Measurements from ENCODE around the gene STXBP3. TPM values are rescaled to one million over a fixed set of nuclear protein-coding genes. Genes with fewer than 3 reads are reported as not detected.

STXBP3 gene
- polyA plus RNA-seq, 3 donors, result 32.3 to 56.2 (median 48.3) TPM

DNA sequence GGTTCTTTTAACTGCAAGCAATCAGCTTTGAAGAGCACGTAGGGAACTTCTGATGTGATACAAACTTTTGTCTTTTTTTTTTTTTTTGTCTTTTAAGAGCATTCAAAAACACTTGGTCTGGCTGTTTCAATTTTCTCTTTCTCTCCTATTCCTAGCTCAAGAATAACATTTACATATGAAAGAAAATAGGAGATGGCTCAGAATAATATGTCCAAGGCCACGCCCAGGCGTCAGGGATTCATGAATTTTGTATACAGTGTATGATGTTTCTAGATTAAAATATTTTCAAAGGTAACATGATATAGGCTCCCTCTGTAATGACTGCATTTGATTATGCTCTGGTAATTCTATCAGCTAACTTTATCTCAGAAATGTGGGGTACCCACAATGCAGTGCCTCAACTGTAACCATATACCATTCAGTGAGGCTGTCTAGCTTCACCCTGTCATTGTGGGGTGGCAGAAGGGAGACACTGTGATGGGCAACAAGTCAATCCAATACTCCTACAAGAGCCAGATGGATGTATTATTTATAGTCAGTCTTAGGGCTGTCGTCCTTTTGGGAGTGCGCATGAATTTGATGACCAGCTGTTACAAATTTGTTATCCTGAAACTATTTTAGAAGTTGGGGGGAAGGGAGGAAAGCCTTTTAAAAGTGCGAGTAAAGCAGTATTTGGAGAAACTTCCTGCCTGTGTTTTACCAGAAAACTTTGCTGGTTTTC lies 111.9 kb downstream of the STXBP3 start:
- TF ChIP-seq, protein P1, sequence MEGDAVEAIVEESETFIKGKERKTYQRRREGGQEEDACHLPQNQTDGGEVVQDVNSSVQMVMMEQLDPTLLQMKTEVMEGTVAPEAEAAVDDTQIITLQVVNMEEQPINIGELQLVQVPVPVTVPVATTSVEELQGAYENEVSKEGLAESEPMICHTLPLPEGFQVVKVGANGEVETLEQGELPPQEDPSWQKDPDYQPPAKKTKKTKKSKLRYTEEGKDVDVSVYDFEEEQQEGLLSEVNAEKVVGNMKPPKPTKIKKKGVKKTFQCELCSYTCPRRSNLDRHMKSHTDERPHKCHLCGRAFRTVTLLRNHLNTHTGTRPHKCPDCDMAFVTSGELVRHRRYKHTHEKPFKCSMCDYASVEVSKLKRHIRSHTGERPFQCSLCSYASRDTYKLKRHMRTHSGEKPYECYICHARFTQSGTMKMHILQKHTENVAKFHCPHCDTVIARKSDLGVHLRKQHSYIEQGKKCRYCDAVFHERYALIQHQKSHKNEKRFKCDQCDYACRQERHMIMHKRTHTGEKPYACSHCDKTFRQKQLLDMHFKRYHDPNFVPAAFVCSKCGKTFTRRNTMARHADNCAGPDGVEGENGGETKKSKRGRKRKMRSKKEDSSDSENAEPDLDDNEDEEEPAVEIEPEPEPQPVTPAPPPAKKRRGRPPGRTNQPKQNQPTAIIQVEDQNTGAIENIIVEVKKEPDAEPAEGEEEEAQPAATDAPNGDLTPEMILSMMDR (IDR thresholded peaks at IDR 0.05), result no peak
- H3K27me3 ChIP-seq (ENCODE audit: control insufficient read depth in 2 of 2, insufficient read depth in 2 of 2, low read length in 2 of 2), result no peaks in the 10 kb centered on the region
- H3K4me1 Mint-ChIP-seq, result peaks cover 17% of the 10 kb centered on the region
- no peak overlapping the region for H3K27ac ChIP-seq (ENCODE audit: low read depth in 1 of 2, low read length in 2 of 2)
- no peaks in the 10 kb centered on the region for H3K9me3 Mint-ChIP-seq
- no peaks in the 10 kb centered on the region for H3K9me3 ChIP-seq (replicated peaks in 1 of 2; ENCODE audit: control insufficient read depth in 1 of 2, insufficient read depth in 1 of 2, low read length in 2 of 2)
- no peak overlapping the region for H3K4me3 ChIP-seq (replicated peaks in 1 of 3; ENCODE audit: low read depth in 2 of 3, low read length in 3 of 3)
- no peak overlapping the region for H3K4me3 Mint-ChIP-seq
- H3K4me1 ChIP-seq (ENCODE audit: control insufficient read depth in 1 of 2, insufficient read depth in 2 of 2, low read length in 2 of 2), result peaks cover 2 to 3% of the 10 kb centered on the region in 2 donors
- intact Hi-C loops (cut with micrococcal nuclease), result no loop called here
- no peak overlapping the region for H2AFZ ChIP-seq (ENCODE audit: insufficient read depth, low read depth, low read length, poor library complexity, severe bottlenecking)
- no peak for DNase-seq
- no peaks in the 10 kb centered on the region for H3K36me3 Mint-ChIP-seq
- peaks cover 0 to 2% (median 0%) of the 10 kb centered on the region in 3 donors for H3K27me3 Mint-ChIP-seq (ENCODE audit: low read depth in 3 of 3)
- H3K36me3 ChIP-seq (replicated peaks in 1 of 2; ENCODE audit: control insufficient read depth in 1 of 2, insufficient read depth in 2 of 2, low read length in 2 of 2), result no peaks in the 10 kb centered on the region
- H3K4me2 ChIP-seq (replicated peaks; ENCODE audit: extremely low read depth, low read length, poor library complexity, severe bottlenecking), result no peak overlapping the region
- no peak overlapping the region for H3K27ac Mint-ChIP-seq
- 100% methylated on average over 2 of the region's 6 CpGs for WGBS (ENCODE audit: insufficient coverage)
- H4K20me1 ChIP-seq (ENCODE audit: insufficient read depth, low read length), result no peaks in the 10 kb centered on the region
- no peaks in the 10 kb centered on the region for H3K79me2 ChIP-seq (ENCODE audit: insufficient read depth, low read length)
- no peak overlapping the region for H3K9ac ChIP-seq (ENCODE audit: insufficient read depth, low read length, poor library complexity, severe bottlenecking)

Other genes with a start within 250 kb of the STXBP3 start
- 1 to 10 TPM; 1.4 to 8.4 (median 4.3) TPM for gene EEIG2, start 186.6 kb upstream of the STXBP3 start, polyA plus RNA-seq
- 10 to 100 TPM; 10.5 to 14.5 (median 13.4) TPM for gene HENMT1, start 85.6 kb upstream of the STXBP3 start, polyA plus RNA-seq
- gene PRPF38B, start 54.4 kb upstream of the STXBP3 start, polyA plus RNA-seq, result 10 to 100 TPM in 1 of 3 donors, 1 to 10 TPM in 2; 4.9 to 29.9 (median 8.3) TPM
- under 1 TPM in 1 of 3 donors, not detected in 2; 0.07 TPM for gene FNDC7, start 33.8 kb upstream of the STXBP3 start, polyA plus RNA-seq
- not detected for gene AKNAD1, start 110.4 kb downstream of the STXBP3 start, polyA plus RNA-seq
- 1 to 10 TPM; 1.2 to 4.7 (median 2.4) TPM for gene GPSM2, start 130.3 kb downstream of the STXBP3 start, polyA plus RNA-seq
- 10 to 100 TPM in 1 of 3 donors, 1 to 10 TPM in 2; 7.1 to 12.9 (median 9.4) TPM for gene CLCC1, start 216.8 kb downstream of the STXBP3 start, polyA plus RNA-seq